K562 (cell line): ENCODE data around the gene DNAJB11. TPM values are rescaled to one million over a fixed set of nuclear protein-coding genes. Genes with fewer than 3 reads are reported as not detected.
A peak's percentile ranks its signal among the peaks of the same experiment; 100 is the strongest.

Experiments
- ETS2 ChIP-seq: IDR thresholded peaks from 2 replicates; pipeline ENCODE4 v1.6.1; 2016; ENCODE audit warnings: borderline replicate concordance, missing genetic modification characterization, mild to moderate bottlenecking, moderate library complexity, missing compliant biosample characterization; ENCODE audit not compliant: poor library complexity, severe bottlenecking
- HDGF ChIP-seq: fragments of 450-650 bp; IDR thresholded peaks from 2 replicates; pipeline ENCODE4 v1.6.1; 2016
- HIVEP1 ChIP-seq: fragments of 250-450 bp; sonication (Bioruptor Pico); IDR thresholded peaks from 2 replicates; pipeline ENCODE4 v1.4.0; 2020; ENCODE audit warnings: mild to moderate bottlenecking
- NELFE ChIP-seq: IDR thresholded peaks from 2 replicates; pipeline ENCODE4 v1.6.1; 2011; ENCODE audit warnings: mild to moderate bottlenecking; ENCODE audit not compliant: insufficient read depth, insufficient read length
- NFE2 ChIP-seq: IDR thresholded peaks from 2 replicates; pipeline ENCODE4 v1.6.1; 2014; ENCODE audit warnings: antibody characterized with exemption, low read depth
- SMARCA5 ChIP-seq: fragments of 450-650 bp; IDR thresholded peaks from 2 replicates; pipeline ENCODE4 v1.6.1; 2016
- STAG1 ChIP-seq: sonication (generic); formaldehyde crosslinking; IDR thresholded peaks from 2 replicates; pipeline ENCODE4 v1.5.0; 2020; ENCODE audit warnings: missing genetic modification reagents, borderline replicate concordance
- TFAM ChIP-seq: fragments of 250-450 bp; sonication (Bioruptor Pico); conservative IDR thresholded peaks from 2 replicates; pipeline ENCODE4 v1.5.0; 2021; ENCODE audit warnings: mild to moderate bottlenecking, moderate library complexity
- ZNF311 ChIP-seq: fragments of 250-450 bp; sonication (Bioruptor Pico); IDR thresholded peaks from 2 replicates; pipeline ENCODE4 v1.4.0; 2020; ENCODE audit warnings: mild to moderate bottlenecking, moderate library complexity
- ZNF584 ChIP-seq: fragments of 200-800 bp; sonication (Bioruptor generic); IDR thresholded peaks from 2 replicates; pipeline ENCODE4 v1.6.1; 2016; ENCODE audit warnings: low read depth, mild to moderate bottlenecking, missing genetic modification characterization, missing compliant biosample characterization
- ZNF766 ChIP-seq: fragments of 200-800 bp; sonication (Bioruptor generic); conservative IDR thresholded peaks from 2 replicates; pipeline ENCODE4 v1.6.1; 2016; ENCODE audit warnings: missing genetic modification characterization, missing compliant biosample characterization
- polyA plus RNA-seq, 8 experiments: library from polyadenylated mRNA; depleted of rRNA in 4 of 8; stranded (reverse) in 5 of 8; unstranded in 3 of 8; fragments of >200 nt; fragmentation: Nextera tagmentation in 2 of 8; fragmentation: Illumina TruSeq in 1 of 8; extraction: Ambion mirVana in 2 of 8; extraction: Trizol in 1 of 8; gene quantifications; 2 replicates each; pipeline versions ENCODE4 v1.2.1 to v1.2.3, GENCODE V29; 2011 to 2014; ENCODE audit warnings: inconsistent platforms in 1 of 8, missing spikeins in 1 of 8
- total RNA-seq, 7 experiments: library from RNA; depleted of rRNA in 6 of 7; stranded (reverse); fragments of >200 nt in 6 of 7; fragmentation: Illumina TruSeq in 2 of 7; extraction: Trizol in 2 of 7; gene quantifications; 2 replicates each; pipeline versions ENCODE4 v1.2.1 to v1.2.3, GENCODE V29; 2011 to 2021; ENCODE audit warnings: low replicate concordance in 1 of 7
- TF ChIP-seq, protein P1 (sequence below): fragments of 200-800 bp; sonication (Bioruptor generic); IDR thresholded peaks from 2 replicates; pipeline ENCODE4 v1.6.1; 2017; ENCODE audit warnings: missing genetic modification characterization, missing compliant biosample characterization
- TF ChIP-seq, protein P2 (sequence below): fragments of 250-450 bp; sonication (Bioruptor Pico); IDR thresholded peaks from 2 replicates; pipeline ENCODE4 v1.4.0; 2020; ENCODE audit warnings: mild to moderate bottlenecking, moderate library complexity
- TF ChIP-seq, protein P3 (sequence below): fragments of 250-450 bp; sonication (Bioruptor Pico); IDR thresholded peaks from 2 replicates; pipeline ENCODE4 v1.8.0; 2022; ENCODE audit warnings: moderate library complexity, mild to moderate bottlenecking, inconsistent platforms
- TF ChIP-seq, protein P4 (sequence below): fragments of 450-650 bp; formaldehyde crosslinking; IDR thresholded peaks from 2 replicates; pipeline ENCODE4 v1.4.0; 2022; ENCODE audit warnings: missing genetic modification characterization

Gene DNAJB11
- total and polyA plus RNA-seq, 9 of the 15 experiments (the other 6 are each of a cell fraction or from before 2014, with no cell fraction given) = 14.8 to 74.7 (median 63.8) TPM

DNA sequence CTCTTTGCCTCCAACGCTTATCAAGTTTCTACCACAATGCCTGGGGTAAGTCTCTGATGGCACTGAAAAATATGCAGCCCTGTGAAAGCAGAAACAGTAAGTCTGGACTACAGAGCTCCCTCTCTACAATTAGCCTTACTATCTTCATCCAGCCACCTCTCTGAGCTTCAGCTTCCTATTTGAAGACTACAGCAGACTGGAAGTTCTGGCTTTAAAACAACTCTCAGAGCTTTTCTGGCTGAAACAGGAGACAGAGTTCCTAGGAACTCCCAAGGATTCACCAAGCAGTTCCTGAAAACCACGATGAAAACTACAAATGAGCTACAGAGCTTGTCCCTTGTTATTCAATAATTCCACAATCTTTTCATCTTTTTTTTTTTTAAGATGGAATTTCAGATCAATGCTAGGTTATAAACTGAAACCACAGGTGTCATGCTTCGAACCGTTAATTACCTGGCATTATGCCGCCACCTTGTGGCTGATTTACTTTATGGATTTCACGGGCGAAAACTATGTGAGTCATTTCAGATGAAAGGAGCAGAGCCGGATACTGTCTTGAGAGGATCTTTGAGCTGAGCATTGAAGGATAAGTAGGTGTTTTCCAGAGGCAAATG is 30.2 kb upstream of the DNAJB11 start (continued):
- TF ChIP-seq, protein P1, sequence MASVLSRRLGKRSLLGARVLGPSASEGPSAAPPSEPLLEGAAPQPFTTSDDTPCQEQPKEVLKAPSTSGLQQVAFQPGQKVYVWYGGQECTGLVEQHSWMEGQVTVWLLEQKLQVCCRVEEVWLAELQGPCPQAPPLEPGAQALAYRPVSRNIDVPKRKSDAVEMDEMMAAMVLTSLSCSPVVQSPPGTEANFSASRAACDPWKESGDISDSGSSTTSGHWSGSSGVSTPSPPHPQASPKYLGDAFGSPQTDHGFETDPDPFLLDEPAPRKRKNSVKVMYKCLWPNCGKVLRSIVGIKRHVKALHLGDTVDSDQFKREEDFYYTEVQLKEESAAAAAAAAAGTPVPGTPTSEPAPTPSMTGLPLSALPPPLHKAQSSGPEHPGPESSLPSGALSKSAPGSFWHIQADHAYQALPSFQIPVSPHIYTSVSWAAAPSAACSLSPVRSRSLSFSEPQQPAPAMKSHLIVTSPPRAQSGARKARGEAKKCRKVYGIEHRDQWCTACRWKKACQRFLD (CRISPR knock-in tag) = no peak
- TF ChIP-seq ETS2 (tag) (no peak), STAG1 (CRISPR knock-in tag) (peak; percentile 59; the same call in 1 of the 2 replicates), NELFE (no peak), HDGF (no peak), NFE2 (0 out of 2 replicates have a peak, but pooled peaks have one; percentile 21), ZNF766 (no peak), ZNF311 (CRISPR knock-in tag) (no peak), HIVEP1 (CRISPR knock-in tag) (no peak), ZNF584 (no peak), TFAM (CRISPR knock-in tag) (no peak), SMARCA5 (no peak)
- TF ChIP-seq, protein P2, sequence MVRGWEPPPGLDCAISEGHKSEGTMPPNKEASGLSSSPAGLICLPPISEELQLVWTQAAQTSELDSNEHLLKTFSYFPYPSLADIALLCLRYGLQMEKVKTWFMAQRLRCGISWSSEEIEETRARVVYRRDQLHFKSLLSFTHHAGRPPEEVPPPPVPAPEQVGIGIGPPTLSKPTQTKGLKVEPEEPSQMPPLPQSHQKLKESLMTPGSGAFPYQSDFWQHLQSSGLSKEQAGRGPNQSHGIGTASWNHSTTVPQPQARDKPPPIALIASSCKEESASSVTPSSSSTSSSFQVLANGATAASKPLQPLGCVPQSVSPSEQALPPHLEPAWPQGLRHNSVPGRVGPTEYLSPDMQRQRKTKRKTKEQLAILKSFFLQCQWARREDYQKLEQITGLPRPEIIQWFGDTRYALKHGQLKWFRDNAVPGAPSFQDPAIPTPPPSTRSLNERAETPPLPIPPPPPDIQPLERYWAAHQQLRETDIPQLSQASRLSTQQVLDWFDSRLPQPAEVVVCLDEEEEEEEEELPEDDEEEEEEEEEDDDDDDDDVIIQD (CRISPR knock-in tag) = no peak
- TF ChIP-seq, protein P3, sequence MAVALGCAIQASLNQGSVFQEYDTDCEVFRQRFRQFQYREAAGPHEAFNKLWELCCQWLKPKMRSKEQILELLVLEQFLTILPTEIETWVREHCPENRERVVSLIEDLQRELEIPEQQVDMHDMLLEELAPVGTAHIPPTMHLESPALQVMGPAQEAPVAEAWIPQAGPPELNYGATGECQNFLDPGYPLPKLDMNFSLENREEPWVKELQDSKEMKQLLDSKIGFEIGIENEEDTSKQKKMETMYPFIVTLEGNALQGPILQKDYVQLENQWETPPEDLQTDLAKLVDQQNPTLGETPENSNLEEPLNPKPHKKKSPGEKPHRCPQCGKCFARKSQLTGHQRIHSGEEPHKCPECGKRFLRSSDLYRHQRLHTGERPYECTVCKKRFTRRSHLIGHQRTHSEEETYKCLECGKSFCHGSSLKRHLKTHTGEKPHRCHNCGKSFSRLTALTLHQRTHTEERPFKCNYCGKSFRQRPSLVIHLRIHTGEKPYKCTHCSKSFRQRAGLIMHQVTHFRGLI (CRISPR knock-in tag) = no peak
- TF ChIP-seq, protein P4, sequence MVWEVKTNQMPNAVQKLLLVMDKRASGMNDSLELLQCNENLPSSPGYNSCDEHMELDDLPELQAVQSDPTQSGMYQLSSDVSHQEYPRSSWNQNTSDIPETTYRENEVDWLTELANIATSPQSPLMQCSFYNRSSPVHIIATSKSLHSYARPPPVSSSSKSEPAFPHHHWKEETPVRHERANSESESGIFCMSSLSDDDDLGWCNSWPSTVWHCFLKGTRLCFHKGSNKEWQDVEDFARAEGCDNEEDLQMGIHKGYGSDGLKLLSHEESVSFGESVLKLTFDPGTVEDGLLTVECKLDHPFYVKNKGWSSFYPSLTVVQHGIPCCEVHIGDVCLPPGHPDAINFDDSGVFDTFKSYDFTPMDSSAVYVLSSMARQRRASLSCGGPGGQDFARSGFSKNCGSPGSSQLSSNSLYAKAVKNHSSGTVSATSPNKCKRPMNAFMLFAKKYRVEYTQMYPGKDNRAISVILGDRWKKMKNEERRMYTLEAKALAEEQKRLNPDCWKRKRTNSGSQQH = no peak
